Measurements from ENCODE around the gene FBXO33. TPM values are rescaled to one million over a fixed set of nuclear protein-coding genes. Genes with fewer than 3 reads are reported as not detected.

The FBXO33 gene
- total RNA-seq, 1 experiment from 2014 or later = 9.5 TPM

DNA sequence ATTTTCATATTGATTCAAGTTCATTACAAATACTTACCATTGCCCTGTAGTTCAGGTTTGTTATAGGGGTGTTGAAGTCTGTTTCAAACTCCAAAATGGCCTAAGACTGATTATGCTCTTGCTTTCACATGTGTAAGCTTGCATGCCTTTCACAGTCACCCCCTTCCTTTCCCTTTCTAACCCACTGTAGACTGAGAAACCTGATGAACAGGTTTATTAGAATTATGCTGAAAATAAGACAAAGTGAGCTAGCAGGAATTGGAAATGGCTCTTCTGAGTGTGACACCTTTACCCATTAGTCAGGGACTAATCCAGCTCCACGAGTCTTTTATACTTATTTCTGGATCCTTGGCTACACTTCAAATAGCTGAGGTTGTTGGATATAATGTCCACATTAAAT is 38.9 kb downstream of the FBXO33 start:
- ChIA-PET CTCF (no interaction called here), POLR2A (ENCODE audit: low non-redundant PET) (no interaction called here)
- Histone ChIP-seq H3K36me3 (ENCODE audit: insufficient read depth, low read length, poor library complexity, severe bottlenecking) (no peaks in the 10 kb centered on the region), H3K4me3 (ENCODE audit: low read depth, low read length, poor library complexity, severe bottlenecking) (no peak overlapping the region), H3K4me1 (ENCODE audit: insufficient read depth, low read length, poor library complexity, severe bottlenecking) (no peaks in the 10 kb centered on the region), H3K9me3 (ENCODE audit: low read depth, low read length, poor library complexity, severe bottlenecking) (no peaks in the 10 kb centered on the region), H3K27me3 (replicated peaks; ENCODE audit: insufficient read depth, low read depth, low read length, poor library complexity) (no peaks in the 10 kb centered on the region), H3K27ac (ENCODE audit: low read depth, low read length, poor library complexity, severe bottlenecking) (no peak overlapping the region)
- no TSS peak for BruUV-seq (replicated peaks)
- intact Hi-C loops (cut with micrococcal nuclease; ENCODE audit: unreplicated experiment) = no loop called here
- TF ChIP-seq, protein P1, sequence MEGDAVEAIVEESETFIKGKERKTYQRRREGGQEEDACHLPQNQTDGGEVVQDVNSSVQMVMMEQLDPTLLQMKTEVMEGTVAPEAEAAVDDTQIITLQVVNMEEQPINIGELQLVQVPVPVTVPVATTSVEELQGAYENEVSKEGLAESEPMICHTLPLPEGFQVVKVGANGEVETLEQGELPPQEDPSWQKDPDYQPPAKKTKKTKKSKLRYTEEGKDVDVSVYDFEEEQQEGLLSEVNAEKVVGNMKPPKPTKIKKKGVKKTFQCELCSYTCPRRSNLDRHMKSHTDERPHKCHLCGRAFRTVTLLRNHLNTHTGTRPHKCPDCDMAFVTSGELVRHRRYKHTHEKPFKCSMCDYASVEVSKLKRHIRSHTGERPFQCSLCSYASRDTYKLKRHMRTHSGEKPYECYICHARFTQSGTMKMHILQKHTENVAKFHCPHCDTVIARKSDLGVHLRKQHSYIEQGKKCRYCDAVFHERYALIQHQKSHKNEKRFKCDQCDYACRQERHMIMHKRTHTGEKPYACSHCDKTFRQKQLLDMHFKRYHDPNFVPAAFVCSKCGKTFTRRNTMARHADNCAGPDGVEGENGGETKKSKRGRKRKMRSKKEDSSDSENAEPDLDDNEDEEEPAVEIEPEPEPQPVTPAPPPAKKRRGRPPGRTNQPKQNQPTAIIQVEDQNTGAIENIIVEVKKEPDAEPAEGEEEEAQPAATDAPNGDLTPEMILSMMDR (conservative IDR thresholded peaks at IDR 0.05; ENCODE audit: low read depth, low read length) = no peak
- TF ChIP-seq EZH2 (IDR thresholded peaks at IDR 0.05; ENCODE audit: borderline replicate concordance, low read depth, low read length, poor library complexity, severe bottlenecking) = no peak
- DNase-seq (ENCODE audit: low spot score) = no peak

- no TSS peak for BruUV-seq (replicated peaks)
- intact Hi-C loops (cut with micrococcal nuclease; ENCODE audit: unreplicated experiment) = no loop called here
- Histone ChIP-seq H3K36me3 (ENCODE audit: insufficient read depth, low read length, poor library complexity, severe bottlenecking) (no peaks in the 10 kb centered on the region), H3K4me3 (ENCODE audit: low read depth, low read length, poor library complexity, severe bottlenecking) (no peak overlapping the region), H3K27me3 (replicated peaks; ENCODE audit: insufficient read depth, low read depth, low read length, poor library complexity) (no peaks in the 10 kb centered on the region), H3K4me1 (ENCODE audit: insufficient read depth, low read length, poor library complexity, severe bottlenecking) (no peaks in the 10 kb centered on the region), H3K9me3 (ENCODE audit: low read depth, low read length, poor library complexity, severe bottlenecking) (no peaks in the 10 kb centered on the region), H3K27ac (ENCODE audit: low read depth, low read length, poor library complexity, severe bottlenecking) (no peak overlapping the region)
- ChIA-PET POLR2A (ENCODE audit: low non-redundant PET) (no interaction called here), CTCF (no interaction called here)
- TF ChIP-seq EZH2 (IDR thresholded peaks at IDR 0.05; ENCODE audit: borderline replicate concordance, low read depth, low read length, poor library complexity, severe bottlenecking) = no peak
- TF ChIP-seq, protein P1 (conservative IDR thresholded peaks at IDR 0.05; ENCODE audit: low read depth, low read length) = no peak
- no peak for DNase-seq (ENCODE audit: low spot score)
Observed at GRCh38 chr14:39384177-39384576, 48.1 kb downstream of the FBXO33 start.

DNA sequence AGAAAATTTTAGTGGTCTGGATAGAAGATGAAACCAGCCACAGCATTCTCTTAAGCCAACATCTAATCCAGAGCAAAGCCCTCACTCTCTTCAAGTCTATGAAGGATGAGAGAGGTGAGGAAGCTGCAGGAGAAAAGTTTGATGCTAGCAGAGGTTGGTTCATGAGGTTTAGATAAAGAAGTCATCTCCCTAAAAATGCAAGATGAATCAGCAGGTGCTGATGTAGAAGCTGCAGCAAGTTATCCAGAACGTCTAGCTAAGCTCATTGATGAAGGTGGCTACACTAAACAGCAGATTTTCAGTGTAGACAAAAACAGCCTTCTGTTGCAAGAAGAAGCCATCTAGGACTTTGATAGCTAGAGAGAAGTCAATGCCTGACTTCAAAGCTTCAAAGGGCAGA is 48.5 kb downstream of the FBXO33 start:
- intact Hi-C loops (cut with micrococcal nuclease; ENCODE audit: unreplicated experiment) = no loop called here
- H3K4me1 ChIP-seq (ENCODE audit: insufficient read depth, low read length, poor library complexity, severe bottlenecking) = no peaks in the 10 kb centered on the region
- H3K36me3 ChIP-seq (ENCODE audit: insufficient read depth, low read length, poor library complexity, severe bottlenecking) = no peaks in the 10 kb centered on the region
- no peaks in the 10 kb centered on the region for H3K27me3 ChIP-seq (replicated peaks; ENCODE audit: insufficient read depth, low read depth, low read length, poor library complexity)
- no peak overlapping the region for H3K27ac ChIP-seq (ENCODE audit: low read depth, low read length, poor library complexity, severe bottlenecking)
- BruUV-seq (replicated peaks) = no TSS peak
- H3K4me3 ChIP-seq (ENCODE audit: low read depth, low read length, poor library complexity, severe bottlenecking) = no peak overlapping the region
- no peak for TF ChIP-seq EZH2 (IDR thresholded peaks at IDR 0.05; ENCODE audit: borderline replicate concordance, low read depth, low read length, poor library complexity, severe bottlenecking)
- TF ChIP-seq, protein P1 (conservative IDR thresholded peaks at IDR 0.05; ENCODE audit: low read depth, low read length) = no peak
- no peaks in the 10 kb centered on the region for H3K9me3 ChIP-seq (ENCODE audit: low read depth, low read length, poor library complexity, severe bottlenecking)
- DNase-seq (ENCODE audit: low spot score) = no peak
- ChIA-PET CTCF (no interaction called here), POLR2A (ENCODE audit: low non-redundant PET) (no interaction called here)
